SK-N-MC (cell line): Measurements from ENCODE around the gene ZNF587B.

Experiments
- EZH2 ChIP-seq: fragments of 200-600 bp; sonication (generic); IDR thresholded peaks from one replicate; pipeline ENCODE4 v1.6.1; 2017; ENCODE audit warnings: antibody characterized with exemption
- FOXP2 ChIP-seq: optimal IDR thresholded peaks from 2 replicates; pipeline ENCODE3; 2011; ENCODE audit warnings: mild to moderate bottlenecking, moderate library complexity; ENCODE audit not compliant: insufficient read depth; ENCODE audit errors: extremely low read length, control extremely low read depth

DNA sequence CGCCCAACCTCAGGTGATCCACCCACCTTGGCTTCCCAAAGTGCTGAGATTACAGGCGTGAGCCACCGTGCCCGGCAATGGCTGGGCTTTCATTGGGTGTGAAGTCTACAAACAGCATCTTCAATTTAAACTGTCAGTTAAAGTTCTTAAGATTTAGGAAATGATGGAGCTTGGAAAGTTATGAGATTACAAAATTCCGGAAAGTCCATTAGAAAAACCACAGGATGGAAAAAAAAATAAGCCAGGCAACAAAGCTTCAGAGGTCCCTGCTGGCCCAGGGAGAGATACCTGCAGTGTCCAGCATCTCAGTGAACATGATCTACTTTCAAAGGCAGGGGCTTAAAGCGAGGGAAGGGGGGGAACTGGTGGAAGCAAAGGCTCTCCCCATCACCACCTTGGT is 4.6 kb upstream of the ZNF587B start:
- no peak for TF ChIP-seq EZH2
- TF ChIP-seq FOXP2 = no peak
